Neutrophil (primary cell): Measurements from ENCODE around the gene OR2T11.

Experiments
- H3K27ac ChIP-seq: fragments of 200-600 bp; sonication (generic); 2 replicates; pipeline ENCODE4 v1.5.1; 2016; ENCODE audit warnings: mild to moderate bottlenecking, moderate library complexity
- H3K27me3 ChIP-seq: fragments of 200-600 bp; sonication (generic); 2 replicates; pipeline ENCODE4 v1.6.0; 2016; ENCODE audit warnings: mild to moderate bottlenecking
- H3K36me3 ChIP-seq: fragments of 200-600 bp; sonication (generic); 2 replicates; pipeline ENCODE4 v1.5.1; 2017
- H3K4me1 ChIP-seq, 2 experiments: fragments of 200-600 bp in 1 of 2; sonication (generic) in 1 of 2; 1 replicate in 1 of 2; 2 replicates in 1 of 2; pipeline versions ENCODE4 v1.5.1 to v1.6.1; 2013 to 2016; ENCODE audit warnings: low read depth in 1 of 2, low read length in 1 of 2, mild to moderate bottlenecking in 1 of 2, moderate library complexity in 1 of 2; ENCODE audit not compliant: control insufficient read depth in 1 of 2, insufficient read depth in 1 of 2
- H3K4me3 ChIP-seq, 2 experiments: fragments of 200-600 bp in 1 of 2; sonication (generic) in 1 of 2; 1 replicate in 1 of 2; 2 replicates in 1 of 2; pipeline ENCODE4 v1.5.1; 2013 to 2016; ENCODE audit warnings: low read depth in 1 of 2, low read length in 1 of 2, mild to moderate bottlenecking in 1 of 2, moderate library complexity in 1 of 2
- H3K9me3 ChIP-seq: fragments of 200-600 bp; sonication (generic); 2 replicates; pipeline ENCODE4 v1.5.1; 2016
- TF ChIP-seq, protein P1 (sequence below): fragments of 200-600 bp; sonication (generic); IDR thresholded peaks from 2 replicates; pipeline ENCODE4 v1.5.1; 2016; ENCODE audit warnings: antibody characterized with exemption

Gene OR2T11

DNA sequence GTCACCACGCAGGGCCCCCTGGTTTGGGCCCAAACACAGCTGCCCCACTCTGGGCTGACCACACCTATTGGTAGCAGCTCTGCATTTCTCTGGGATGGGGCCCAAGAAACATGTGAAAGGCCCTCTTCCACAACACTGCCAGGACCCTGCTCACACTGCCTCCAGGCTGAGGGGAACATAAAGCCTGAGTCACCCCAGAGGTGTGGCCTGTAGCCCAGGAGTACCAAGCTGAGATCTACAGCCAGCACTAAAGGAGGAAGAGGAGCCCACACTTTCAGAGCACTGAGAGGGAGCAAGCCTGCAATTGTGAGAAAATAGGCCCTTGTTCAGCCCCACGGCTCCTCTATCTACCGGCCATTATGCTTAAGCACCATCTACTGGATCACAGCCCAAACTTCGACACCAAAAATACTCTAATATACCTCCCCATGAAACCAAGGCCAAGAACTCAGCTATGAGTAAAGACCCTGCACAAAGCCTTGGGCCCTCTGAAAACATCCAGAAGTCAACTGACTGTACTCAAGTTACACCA is 22.9 kb downstream of the OR2T11 start:
- Histone ChIP-seq H3K27ac (no peak overlapping the region), H3K9me3 (no peaks in the 10 kb centered on the region), H3K4me1 (no peaks in the 10 kb centered on the region), H3K36me3 (no peaks in the 10 kb centered on the region), H3K4me3 (no peak overlapping the region), H3K27me3 (no peaks in the 10 kb centered on the region)
- TF ChIP-seq, protein P1, sequence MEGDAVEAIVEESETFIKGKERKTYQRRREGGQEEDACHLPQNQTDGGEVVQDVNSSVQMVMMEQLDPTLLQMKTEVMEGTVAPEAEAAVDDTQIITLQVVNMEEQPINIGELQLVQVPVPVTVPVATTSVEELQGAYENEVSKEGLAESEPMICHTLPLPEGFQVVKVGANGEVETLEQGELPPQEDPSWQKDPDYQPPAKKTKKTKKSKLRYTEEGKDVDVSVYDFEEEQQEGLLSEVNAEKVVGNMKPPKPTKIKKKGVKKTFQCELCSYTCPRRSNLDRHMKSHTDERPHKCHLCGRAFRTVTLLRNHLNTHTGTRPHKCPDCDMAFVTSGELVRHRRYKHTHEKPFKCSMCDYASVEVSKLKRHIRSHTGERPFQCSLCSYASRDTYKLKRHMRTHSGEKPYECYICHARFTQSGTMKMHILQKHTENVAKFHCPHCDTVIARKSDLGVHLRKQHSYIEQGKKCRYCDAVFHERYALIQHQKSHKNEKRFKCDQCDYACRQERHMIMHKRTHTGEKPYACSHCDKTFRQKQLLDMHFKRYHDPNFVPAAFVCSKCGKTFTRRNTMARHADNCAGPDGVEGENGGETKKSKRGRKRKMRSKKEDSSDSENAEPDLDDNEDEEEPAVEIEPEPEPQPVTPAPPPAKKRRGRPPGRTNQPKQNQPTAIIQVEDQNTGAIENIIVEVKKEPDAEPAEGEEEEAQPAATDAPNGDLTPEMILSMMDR = no peak

DNA sequence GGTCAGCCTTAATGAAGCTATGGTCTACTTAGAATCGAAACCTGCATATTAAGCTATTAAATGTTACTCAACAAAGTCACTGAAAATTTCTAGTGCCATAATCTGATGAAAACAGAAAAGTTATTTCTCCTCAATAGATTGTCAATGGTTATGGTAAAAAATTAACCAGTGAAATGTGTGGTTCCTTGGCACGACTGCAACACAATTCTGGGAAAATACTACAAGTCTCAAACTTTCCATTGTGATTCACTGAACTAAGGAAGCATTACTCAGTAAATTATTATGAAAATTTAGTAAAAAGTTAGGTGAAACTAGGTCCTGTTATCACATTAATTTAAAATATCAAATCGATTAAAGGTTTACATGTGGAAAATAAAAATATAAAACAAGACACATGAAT is 24.6 kb downstream of the OR2T11 start:
- H3K27ac ChIP-seq = no peak overlapping the region
- TF ChIP-seq, protein P1 = no peak
- H3K9me3 ChIP-seq = no peaks in the 10 kb centered on the region
- no peaks in the 10 kb centered on the region for H3K4me1 ChIP-seq
- H3K4me3 ChIP-seq = no peak overlapping the region
- no peaks in the 10 kb centered on the region for H3K36me3 ChIP-seq
- no peaks in the 10 kb centered on the region for H3K27me3 ChIP-seq

DNA sequence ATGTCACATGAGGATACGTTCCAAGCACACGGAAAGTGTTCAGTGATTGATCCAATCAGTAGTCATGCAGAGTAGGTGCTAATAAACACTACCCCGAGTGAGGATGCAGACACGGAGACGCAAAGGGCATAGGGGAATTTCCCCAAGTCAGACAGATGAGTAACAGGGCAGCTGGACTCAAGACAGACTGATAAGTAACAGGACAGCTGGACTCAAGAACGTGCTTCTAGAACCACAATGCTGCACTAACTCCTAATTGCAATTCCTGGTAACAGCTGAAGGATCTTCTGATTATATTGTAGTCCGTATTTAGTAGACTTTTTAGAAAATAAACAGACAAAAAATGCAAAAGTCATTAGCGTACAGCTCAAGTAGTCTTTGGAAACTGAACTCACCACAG is 35.5 kb downstream of the OR2T11 start:
- Histone ChIP-seq H3K4me1 (no peaks in the 10 kb centered on the region), H3K27me3 (no peaks in the 10 kb centered on the region), H3K27ac (no peak overlapping the region), H3K36me3 (no peaks in the 10 kb centered on the region), H3K9me3 (no peaks in the 10 kb centered on the region), H3K4me3 (no peak overlapping the region)
- TF ChIP-seq, protein P1 = no peak

DNA sequence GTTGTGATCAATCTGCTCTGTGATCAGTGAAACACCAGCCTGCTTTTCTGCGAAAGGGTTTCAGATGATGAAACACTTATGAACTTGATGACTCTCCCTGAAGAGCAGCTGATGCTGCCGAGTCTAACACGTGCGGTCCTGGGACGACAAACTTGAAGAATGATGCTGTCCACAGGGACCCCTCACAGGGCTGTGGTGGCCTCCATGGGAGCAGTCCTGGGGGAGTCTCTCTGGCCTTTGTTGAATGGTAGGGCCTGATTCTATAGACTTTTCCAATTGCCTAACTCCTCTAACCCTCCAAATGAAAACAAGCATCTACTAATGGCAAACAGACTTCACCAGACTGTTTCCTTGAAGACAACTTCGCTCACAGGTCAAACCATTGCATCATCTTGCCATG is 37.3 kb downstream of the OR2T11 start, which contains the start of gene OR2T10:
TSS of gene OR2T10 (minus strand) at position 112 of the 400 bp plus-strand sequence. CDS start 3,932 bp downstream, outside the sequence.
- H3K4me3 ChIP-seq = no peak within 1 kb of the TSS
- TF ChIP-seq, protein P1 = no peak

DNA sequence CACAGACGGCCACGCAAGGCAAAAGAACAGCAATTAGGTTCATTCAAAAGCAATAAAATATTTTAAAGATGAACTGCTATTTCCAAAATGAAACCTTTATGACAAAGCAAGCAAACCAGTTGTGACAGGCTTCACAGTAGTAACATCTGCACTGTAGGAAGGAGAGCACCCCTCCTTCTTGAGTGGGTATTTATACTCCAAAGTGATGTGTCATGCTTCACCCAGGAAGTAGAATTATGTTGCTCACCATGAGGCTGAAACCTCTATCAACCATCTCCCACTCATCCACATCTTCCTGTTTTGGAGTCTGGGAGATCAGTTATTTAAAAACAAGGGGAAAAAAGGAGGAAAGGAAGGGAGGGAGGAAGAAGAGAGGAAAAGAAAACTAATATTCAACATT is 38.3 kb downstream of the OR2T11 start:
- H3K27ac ChIP-seq = no peak overlapping the region
- TF ChIP-seq, protein P1 = no peak

More for the DNA sequence above, 37.3 kb downstream of the OR2T11 start, which contains the start of gene OR2T10:
- no peaks in the 10 kb centered on the region for H3K27me3 ChIP-seq
- no peak within 1 kb of the TSS for H3K27ac ChIP-seq
- H3K9me3 ChIP-seq = no peaks in the 10 kb centered on the region
- H3K4me1 ChIP-seq = no peaks in the 10 kb centered on the region
- H3K36me3 ChIP-seq = no peaks in the 10 kb centered on the region

More for the DNA sequence above, 38.3 kb downstream of the OR2T11 start:
- no peak overlapping the region for H3K4me3 ChIP-seq
- H3K36me3 ChIP-seq = no peaks in the 10 kb centered on the region
- no peaks in the 10 kb centered on the region for H3K27me3 ChIP-seq
- H3K4me1 ChIP-seq = no peaks in the 10 kb centered on the region
- no peaks in the 10 kb centered on the region for H3K9me3 ChIP-seq
